WTC11 (cell line): Measurements from ENCODE around the gene SLC2A14.

Experiments
- ATF2 ChIP-seq: sonication (generic); formaldehyde crosslinking; IDR thresholded peaks from 2 replicates; pipeline ENCODE4 v1.8.1; 2022; ENCODE audit warnings: low read depth, missing genetic modification reagents, borderline replicate concordance
- CTCF ChIP-seq: fragments of 200-600 bp; IDR thresholded peaks from 2 replicates; pipeline ENCODE4 v1.8.0; 2022; ENCODE audit warnings: antibody characterized with exemption
- STAT6 ChIP-seq: sonication (generic); formaldehyde crosslinking; conservative IDR thresholded peaks from 2 replicates; pipeline ENCODE4 v1.8.1; 2023; ENCODE audit warnings: mild to moderate bottlenecking, low read depth, missing genetic modification reagents, moderate library complexity

- TF ChIP-seq STAT6 (CRISPR knock-in tag) (no peak), ATF2 (CRISPR knock-in tag) (no peak), CTCF (no peak)
Measured at GRCh38 chr12:7856516-7856915, 16.2 kb downstream of the SLC2A14 start.
